Inflammatory macrophage treated with lipopolysaccharide for 4 hours (primary cell): ENCODE measurements around the gene TMTC4.

Source experiments
- DNase-seq: peaks from one replicate; pipeline ENCODE4 v3.0.0-alpha.2; 2020

The TMTC4 gene

DNA sequence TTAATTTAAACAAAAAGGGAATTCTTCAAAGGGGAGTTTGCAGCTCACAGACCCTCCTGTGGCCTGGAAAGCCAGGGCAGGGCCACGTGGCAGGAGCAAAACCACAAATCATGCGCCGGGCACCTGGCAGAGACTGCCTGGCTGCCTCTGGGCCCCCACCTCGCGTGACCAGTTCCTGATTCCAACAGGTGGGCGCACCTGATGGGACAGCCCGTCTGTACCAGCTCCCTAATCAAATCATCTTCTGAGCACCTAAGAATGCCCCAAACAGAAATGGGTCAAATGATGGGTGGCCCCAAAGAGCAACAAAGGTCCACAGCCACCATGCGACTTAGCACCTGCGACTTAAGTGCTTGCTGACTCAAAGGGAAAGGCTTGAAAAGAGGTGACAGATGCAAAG, 9.2 kb downstream of the TMTC4 start:
- DNase-seq: no peak

DNA sequence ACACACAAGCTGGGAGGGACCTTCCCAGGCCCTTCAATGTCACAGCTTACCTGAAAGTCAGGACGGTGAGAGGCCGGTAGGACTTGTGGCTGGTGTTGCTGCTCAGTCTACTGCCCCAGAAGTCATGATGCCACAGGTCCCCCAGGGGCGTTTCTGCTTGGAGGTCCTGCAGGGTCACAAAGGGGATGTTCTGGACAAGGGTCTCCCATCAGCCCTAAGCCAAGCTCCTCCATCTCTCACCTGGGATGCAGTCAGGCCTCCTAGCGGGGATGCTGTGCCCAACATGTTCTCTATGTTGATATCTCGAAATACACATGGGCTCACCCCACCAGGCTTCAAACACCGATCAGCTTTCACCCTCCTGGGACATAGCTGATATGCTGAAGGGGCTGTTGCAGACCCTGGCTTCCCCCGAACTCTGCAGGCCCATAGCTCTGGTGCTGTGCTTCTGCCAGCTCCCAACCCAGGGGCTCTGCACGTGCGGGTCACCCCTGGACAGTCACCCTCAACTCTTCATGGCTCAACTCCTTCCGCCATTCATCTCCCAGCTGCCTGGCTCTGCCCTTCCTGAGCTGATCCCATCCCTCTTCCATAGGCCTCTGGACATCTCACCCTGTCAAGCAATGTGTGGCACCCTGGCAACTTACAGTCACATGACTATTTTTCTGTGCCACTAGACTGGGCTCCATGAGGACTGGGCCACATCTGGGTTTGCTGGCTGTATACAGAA, 10.3 kb downstream of the TMTC4 start:
- DNase-seq: no peak

DNA sequence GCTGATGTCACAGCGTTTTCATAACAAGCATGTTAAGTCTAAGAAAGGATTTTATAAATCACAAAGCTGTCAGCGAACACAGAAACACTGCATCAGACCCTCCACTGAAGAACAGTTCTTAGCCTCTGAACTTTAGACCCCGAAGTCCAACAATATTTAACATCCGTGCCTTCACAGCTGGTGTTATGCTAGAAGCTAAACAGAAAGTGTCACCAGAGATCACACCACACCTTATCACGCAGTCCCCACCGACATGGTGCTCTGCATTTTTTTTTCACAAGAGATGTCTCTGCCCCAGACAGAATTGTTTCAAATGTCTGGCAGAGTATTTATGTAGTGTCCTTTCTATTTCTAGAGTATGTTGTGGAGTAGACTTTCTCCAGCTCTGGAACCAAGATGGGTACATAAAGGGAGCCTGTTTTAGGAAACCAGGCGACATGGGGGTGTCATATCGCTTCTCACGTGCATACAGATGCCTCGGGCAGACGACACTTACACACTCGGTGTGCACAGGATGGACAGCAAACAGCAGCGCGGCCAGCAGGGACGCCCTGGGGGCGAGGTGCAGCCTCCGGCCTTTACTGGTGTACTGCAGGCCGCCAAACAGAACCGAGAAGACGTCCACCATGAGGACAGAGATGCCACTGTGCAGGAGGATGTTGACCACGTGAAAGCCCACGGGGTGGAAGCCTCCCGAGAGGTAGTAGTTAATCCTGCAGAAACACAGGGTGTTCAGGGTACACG, 12.0 kb downstream of the TMTC4 start:
- DNase-seq: no peak

DNA sequence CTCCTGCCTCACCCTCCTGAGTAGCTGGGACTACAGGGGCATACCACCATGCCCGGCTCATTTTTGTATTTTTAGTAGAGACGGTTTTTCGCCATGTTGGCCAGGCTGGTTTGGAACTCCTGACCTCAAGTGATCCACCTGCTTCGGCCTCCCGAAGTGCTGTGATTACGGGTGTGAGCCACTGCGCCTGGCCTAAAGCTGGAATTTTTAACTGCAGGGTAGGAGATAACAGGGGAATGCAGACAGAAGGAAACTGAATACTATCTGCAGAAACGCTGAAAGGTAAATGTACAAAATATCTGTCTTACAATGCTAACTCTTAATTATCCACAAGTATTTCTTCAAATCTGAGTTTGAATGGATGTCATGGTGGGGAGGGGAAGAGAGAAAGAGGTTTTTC, 13.8 kb downstream of the TMTC4 start:
- DNase-seq: no peak

DNA sequence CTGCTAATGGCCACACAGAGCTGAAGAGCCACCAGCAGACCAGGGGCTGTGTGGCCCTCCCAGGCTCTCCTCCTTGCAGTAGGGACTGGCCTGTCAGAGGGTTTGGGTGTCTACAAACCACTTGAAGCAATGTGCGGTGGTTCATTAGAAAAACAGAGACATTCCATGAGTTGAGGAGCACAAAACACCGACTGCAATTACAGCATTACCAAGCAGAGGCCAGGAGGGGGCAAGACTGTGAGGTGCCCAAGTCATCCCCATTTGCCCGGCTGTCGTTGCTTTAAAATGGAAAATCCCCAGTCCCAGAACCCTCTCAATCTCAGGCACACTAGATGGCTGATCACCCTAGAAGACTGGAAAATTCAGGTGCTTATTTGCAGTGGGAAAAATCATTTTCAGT, 15.0 kb downstream of the TMTC4 start:
- no peak for DNase-seq

DNA sequence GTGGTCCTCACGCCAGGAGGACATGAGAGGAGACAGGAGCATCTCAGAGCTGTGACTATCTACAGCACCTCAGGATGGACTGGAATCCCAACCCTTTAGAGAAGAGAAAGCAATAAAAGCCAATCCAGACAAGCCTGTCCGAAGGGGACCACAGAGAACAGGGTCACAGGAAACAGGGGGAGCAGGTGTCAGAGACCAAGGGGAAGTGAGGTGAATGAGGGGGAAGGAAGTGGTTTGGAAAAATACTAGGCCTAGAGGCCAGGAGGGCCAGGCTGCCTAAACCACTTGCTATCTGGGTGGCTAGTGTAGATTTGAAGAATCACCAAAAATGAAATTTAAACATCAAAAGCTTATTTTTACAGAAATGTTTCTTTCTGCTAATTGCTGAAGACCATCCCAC, 16.2 kb downstream of the TMTC4 start:
- no peak for DNase-seq

DNA sequence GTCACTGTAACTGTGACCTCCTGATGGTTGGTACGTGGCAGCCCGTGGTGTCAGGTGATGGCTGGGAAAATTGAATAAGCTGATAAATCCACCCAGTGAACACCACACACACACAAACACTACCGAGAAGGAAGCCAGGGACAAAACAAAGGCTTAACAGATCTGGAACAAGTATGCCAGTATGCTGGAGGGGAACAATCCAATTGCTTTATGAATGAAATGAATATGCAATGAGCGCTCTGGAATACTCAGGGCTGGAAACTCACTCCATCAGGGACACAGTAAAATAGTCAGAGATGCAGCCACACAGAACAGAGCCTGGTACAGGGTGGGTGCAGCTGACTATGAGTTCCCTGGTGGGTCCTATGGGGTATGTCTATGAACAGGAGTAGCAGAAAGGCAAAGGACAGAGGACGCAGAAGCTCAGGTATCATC, 16.7 kb downstream of the TMTC4 start:
- DNase-seq: no peak

DNA sequence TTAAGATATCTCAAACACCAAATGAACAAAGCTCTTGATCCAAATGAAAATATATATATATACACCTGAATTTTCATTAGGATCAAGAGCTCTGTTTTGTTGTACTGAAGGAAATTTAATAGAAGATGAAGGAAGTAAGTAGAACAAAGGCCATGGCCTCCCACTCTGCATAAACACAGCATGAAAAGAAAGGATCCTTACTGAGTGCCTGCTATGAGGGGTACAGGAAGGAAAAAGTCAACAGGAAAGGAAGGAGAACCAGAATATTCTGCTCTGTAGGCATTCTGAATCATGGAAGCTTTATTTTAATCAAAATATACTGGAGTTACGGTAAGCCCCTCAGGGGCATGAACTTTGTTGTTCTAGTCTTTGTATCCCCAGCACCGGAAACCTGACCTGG, 22.1 kb downstream of the TMTC4 start:
- DNase-seq: no peak

DNA sequence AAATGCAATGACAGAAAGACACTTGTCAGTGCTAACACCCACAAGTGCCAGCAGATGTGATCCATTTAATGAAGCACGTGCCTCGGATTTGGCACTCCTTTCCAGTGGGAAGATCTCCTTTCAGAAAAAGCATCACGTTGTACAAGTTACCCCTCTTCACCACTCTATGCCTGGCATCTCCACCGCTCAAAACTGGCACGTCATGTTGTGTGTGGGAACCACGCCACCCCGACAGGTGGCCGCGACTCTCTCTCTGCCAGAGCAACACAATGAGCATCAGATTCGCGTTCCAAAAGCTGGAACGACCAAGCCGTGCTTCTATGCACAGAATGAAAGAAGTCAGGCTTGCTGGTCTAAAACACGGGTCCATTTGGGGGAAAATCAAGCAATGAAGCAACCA, 24.3 kb downstream of the TMTC4 start:
- no peak for DNase-seq

DNA sequence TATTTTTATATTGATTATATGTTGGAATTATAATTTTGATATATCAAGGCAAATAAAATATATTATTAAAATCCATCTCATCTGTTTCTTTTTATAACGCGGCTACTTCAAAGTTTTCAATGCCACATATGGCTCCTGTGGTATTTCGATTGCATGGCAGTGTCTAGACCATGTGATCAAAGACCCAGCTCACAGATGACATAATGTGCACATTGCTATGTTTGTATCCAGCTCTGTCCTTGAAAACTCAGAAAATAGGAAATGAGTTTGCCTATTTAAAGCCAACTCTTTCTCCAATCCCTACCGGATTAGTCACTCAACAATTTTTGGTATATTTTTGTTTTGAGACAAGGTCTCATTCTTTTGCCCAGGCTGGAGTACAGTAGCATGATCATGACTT, 26.2 kb downstream of the TMTC4 start:
- no peak for DNase-seq

DNA sequence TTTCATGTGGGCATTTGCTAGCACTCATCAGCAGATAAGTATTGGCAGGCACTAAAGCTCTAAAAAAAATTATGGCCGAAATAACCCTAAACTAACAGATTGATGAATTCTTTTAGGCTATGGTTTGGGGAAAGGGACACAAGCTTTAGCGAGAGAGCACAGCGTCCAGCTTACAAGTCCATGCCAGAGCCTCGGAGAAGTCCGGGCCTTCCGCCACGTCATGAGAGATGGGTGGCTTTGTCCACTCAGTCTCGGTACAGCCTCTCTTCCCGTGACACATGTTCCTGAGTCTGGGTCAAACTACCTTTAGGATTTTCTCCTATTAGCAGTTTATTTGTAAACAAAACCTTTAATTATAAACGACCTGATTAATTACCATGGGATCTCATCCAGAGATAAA, 27.7 kb downstream of the TMTC4 start:
- DNase-seq: no peak

DNA sequence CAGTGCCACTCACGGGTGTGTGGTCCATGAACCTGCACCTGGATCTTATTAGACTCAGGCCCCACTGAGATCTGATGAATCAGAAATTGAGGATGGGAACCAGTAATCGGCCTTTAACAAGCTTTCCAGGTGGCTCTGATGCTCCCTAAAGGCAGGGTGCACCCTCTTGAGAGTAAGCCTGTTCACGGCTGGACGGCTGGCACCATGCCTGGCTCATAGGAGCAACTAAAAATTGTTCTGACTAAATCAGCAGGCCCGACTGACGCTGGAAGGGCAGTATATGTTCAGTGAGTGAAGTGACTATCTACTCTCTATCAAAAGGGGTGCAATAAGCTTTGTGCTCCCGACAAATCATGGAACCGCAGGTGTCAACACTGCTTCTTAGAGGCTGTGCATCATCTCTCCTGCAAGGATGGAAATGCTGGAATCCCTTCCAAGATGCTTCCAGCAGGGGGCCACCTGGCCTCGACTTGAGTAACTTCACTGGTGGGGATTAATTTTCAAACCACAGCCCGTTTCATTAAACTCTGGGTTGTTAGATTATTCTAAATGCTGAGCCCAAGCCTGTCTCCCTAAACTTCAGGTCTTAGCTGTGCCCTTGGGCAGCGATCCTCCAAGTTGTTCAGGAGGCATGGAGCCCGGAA, 28.4 kb downstream of the TMTC4 start:
- no peak for DNase-seq

DNA sequence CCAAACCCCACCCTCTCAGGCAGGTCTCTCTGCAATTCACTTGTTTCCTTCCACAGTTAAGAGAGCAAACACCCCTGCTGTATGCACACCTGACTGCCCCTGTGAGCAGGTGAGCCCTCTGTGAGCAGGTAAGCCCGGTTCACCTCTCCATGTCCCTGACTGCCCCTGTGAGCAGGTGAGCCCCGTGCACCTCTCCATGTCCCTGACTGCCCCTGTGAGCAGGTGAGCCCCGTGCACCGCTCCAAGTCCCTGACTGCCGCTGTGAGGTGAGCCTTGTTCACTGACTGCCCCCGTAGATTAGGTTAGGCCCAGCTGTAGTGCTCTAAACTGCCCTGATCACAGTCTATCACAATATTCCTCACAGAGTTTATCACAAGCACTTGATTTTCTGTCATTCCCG, 29.2 kb downstream of the TMTC4 start:
- no peak for DNase-seq

DNA sequence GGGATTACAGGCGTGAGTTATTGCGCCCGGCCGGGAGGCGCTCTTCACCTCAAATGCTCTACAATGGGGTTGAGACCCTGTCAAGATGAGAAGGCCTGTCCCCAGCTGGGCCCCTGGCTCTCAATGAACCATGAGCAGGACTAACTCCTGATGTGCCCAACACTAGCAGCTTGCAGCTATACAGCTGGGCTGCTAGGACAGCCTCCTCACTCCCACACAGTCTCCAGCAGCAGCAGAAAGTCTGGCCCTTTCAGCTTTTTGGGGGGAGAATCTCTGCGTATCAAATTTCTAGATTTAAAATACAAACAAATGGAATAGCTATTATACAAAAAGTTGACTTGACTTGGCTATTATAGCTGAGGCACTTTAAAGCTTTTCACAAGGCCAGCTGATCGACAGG, 30.2 kb downstream of the TMTC4 start:
- no peak for DNase-seq

DNA sequence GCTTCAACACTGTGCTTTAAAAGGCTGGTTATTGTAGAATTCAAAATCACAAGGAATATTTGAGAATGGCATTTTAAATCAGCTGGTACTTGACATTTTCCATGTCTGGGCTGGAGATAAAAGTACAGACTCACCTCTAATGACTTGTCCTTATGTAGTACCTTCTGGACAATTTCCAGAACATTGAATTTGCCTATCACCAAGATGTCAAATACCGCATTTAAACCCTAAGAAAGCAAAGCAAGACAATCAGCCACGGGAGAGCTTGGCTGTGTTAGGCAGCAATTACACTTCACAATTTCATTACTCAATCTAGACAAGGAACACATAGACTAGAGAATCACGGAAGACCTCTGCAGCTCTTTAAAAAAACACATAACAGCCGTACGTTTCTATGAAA, 36.8 kb downstream of the TMTC4 start:
- DNase-seq: no peak

DNA sequence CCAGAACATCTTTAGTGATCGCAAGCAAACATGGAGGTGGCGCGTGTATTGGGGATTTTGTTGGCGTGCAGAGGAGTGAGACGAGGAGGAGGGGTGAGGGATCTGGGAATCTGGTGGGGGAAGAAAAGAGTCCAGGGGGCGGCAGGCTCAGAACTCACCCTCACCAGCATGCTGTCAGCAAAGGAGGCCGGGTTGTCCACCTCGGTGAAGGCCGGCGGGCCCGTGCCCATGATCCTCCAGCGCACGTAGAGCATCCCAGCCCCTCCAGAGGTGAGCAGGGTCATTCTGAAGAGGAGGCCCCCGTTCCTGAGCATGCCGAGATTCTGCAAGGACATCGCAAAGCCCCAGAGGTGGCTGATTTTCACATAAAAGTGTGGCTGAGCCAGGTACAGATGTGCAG, 37.2 kb downstream of the TMTC4 start:
- DNase-seq: no peak

DNA sequence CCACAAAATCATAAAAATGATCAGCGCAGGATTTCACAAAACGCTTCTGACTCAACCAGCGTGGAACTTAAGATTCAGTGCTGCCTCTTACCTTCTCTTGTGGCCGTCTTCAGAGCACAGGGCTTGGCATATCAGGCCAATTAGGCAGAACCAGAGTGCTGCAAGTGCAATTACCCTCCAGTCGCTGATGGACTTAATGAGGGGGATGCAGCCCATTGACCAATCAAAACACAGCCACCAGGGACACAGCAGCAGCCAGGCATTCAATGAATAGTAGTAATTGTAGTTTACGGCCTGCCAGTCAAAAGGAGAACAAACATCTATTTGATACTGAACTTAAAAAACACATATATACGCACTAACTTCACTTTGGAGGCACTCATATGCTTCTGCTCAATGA, 38.2 kb downstream of the TMTC4 start:
- no peak for DNase-seq

DNA sequence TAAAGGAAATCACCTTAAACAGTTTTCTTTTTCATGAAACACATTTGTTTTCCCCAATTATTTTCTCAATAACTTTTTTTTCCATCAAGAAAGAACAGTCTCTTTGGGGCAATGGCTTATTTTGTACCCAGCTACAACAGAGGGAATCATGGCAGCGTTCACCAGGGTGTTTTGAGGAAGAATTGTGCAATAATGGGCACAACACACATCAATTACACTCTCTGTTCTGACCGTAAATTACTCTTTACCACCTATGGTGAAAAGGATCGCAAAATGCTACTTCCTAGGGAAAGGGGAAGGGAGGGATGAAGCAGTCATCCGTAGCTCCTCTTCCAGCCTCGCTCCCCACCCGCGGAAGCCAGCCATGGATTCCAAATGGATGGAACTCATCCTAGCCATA, 38.6 kb downstream of the TMTC4 start:
- no peak for DNase-seq

DNA sequence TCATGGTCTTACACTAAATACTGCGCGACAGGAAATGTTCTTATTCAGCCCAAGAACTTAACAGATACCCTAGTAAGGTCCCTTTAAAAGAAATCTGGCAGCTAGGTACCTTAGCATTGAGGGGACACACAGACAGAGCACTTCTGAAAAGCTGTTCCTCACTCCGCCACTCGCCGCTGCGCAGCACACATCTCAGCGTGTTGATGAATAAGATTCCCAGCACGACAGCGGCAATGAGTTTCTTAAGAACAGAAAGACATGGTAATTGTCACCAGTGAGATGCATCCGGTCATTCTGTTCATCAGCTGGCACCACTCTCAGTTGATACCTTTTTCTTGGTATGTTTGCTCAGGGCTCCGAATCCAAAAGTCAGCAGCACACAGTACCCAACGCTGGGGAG, 39.9 kb downstream of the TMTC4 start:
- no peak for DNase-seq

DNA sequence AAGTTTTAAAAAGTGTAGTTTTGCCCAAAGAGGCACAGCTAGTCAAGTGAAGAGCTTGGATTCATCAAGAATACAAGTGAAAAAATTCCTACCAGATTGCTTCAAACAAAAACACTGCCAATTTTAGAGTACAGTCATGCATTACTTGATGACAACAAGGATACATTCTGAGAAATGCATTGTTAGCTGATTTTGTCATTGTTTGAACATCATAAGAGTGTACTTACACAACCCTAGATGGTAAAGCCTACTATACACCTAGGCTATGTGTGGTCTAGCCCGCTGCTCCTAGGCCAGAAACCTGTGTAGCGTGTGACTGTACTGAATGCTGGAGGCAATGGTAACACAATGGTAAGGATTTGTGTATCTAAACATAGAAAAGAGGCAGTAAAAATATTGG, 41.1 kb downstream of the TMTC4 start:
- no peak for DNase-seq

DNA sequence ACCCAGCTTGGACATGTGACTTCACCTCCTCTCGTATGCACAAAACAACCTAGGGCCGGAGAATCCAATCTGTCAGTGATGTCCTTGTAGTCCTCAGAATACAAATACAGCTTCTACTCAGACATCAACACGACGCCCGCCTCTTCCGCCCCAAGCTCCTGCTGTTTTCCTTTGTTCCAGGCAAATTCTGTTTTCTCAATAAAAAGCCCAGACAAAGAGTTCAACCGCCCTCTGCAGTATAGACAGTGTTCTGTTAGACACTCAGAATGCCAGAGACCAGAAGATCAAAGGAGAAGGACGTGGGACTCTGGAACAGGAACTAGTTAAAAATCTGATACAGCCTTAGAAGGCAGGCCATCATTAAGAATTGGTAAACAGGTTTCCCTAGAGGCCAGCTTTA, 44.0 kb downstream of the TMTC4 start:
- no peak for DNase-seq

DNA sequence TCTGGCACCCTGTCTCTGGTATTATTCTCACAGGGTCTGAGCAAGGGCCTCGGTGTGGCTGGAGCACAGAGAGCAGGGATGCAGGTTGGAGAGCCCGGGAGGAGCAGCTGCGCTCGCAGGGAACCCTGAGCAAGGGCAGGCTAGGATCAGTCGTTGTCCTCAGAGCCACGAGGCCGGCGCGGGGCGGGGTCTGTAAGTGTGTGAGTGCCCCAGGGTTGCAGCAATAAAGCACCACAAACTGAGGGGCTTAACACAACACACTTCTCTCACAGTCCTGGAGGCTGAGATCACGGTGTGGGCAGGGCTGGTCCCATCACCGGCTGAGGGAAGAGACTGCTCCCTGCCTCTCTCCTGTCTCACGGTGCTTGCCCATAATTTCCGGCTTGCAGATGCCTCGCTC, 47.5 kb downstream of the TMTC4 start:
- DNase-seq: no peak

DNA sequence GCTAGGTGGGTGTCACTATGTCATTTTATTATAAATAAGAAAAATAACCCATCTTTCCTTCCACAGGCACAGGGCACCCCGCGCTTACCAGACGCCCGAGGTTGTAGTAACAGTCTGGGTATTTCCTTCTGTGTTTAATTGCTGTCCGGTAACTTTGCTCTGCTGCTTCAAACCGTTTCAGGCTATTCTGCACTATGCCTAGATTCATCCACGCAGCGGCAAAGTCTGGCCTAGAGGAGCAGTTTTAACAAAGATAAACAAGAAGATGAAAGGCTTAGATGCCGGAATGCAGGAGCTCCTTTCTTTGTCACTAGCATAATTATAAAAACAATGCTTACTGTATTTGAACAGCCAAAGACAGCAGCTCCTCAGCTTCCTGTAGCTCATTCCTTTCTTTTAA, 49.1 kb downstream of the TMTC4 start:
- DNase-seq: no peak

DNA sequence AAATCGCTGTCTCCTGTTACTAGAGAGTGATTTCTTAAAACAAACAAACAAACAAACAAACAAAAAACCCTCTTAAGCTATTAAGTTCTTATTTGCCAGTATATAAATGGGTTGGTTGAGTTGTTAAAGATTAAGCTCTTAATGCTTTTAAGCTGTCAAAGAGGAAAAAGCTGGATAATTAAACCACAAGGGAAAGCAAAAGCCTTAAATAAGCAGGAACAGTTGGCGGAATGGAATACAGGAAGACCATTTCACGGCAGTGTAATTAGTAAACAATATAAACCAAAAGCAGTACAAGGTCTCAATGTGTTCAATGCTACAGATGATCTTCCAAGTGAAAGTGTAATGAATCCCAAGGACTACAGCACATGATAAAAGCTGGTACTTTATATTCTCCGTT, 53.8 kb downstream of the TMTC4 start:
- no peak for DNase-seq
